Large intestine (tissue), 12 donors: ENCODE data around the gene ACTRT3. TPM values are rescaled to one million over a fixed set of nuclear protein-coding genes. Genes with fewer than 3 reads are reported as not detected.

ENCODE experiments used
- DNase-seq, 2 donors: peaks; one replicate each; pipeline versions ENCODE4 v3.0.0 to v3.0.0-alpha.2; 2013
- H3K27ac ChIP-seq: one replicate; pipeline ENCODE4 v1.5.1; 2013; ENCODE audit warnings: low read length
- H3K27me3 ChIP-seq: 2 replicates; pipeline ENCODE4 v1.6.1; 2013; ENCODE audit warnings: low read length; ENCODE audit not compliant: control insufficient read depth, insufficient read depth
- H3K36me3 ChIP-seq: 2 replicates; pipeline ENCODE4 v1.6.1; 2013; ENCODE audit warnings: low read length; ENCODE audit not compliant: control insufficient read depth, insufficient read depth
- H3K4me1 ChIP-seq: one replicate; pipeline ENCODE4 v1.6.1; 2013; ENCODE audit warnings: low read length; ENCODE audit not compliant: control insufficient read depth, insufficient read depth
- H3K4me3 ChIP-seq: one replicate; pipeline ENCODE4 v1.5.1; 2013; ENCODE audit warnings: low read length
- H3K9me3 ChIP-seq: one replicate; pipeline ENCODE4 v1.6.1; 2013; ENCODE audit warnings: mild to moderate bottlenecking, low read depth, low read length, moderate library complexity; ENCODE audit not compliant: control insufficient read depth
- WGBS: methylation state at CpG from one replicate; pipeline ENCODE4 v1.1.5; 2013; ENCODE audit warnings: low lambda C conversion rate; ENCODE audit not compliant: insufficient coverage; 5-methylcytosine and 5-hydroxymethylcytosine counted together
- long read RNA-seq, 11 donors: transcript quantifications; one replicate each; lab custom pipeline, GENCODE V29; 2026
- polyA plus RNA-seq: library from polyadenylated mRNA; unstranded; fragments of 120-200 nt; gene quantifications from one replicate; pipeline ENCODE4 v1.2.1, GENCODE V29; 2013

Gene ACTRT3
- 12.8 TPM for polyA plus RNA-seq
- long read RNA-seq, donor 1, transcript ACTRT3-201 (2 exons, 2,005 nt): major isoform, 9 of 9 reads
- long read RNA-seq, donor 1, partial matches to known transcripts: 0 of 9 reads
- long read RNA-seq, donor 1, other reads (novel, unspliced or antisense): 0 of 9 reads
- long read RNA-seq, donor 2, partial matches to known transcripts: 10 of 14 reads
- long read RNA-seq, donor 2, other reads (novel, unspliced or antisense): 0 of 14 reads
- long read RNA-seq, donor 3: 0 reads
- long read RNA-seq, donor 4, partial matches to known transcripts: 0 of 1 reads
- long read RNA-seq, donor 4, other reads (novel, unspliced or antisense): 0 of 1 reads
- long read RNA-seq, donor 5, partial matches to known transcripts: 0 of 2 reads
- long read RNA-seq, donor 5, other reads (novel, unspliced or antisense): 0 of 2 reads
- long read RNA-seq, donor 6, partial matches to known transcripts: 0 of 3 reads
- long read RNA-seq, donor 6, other reads (novel, unspliced or antisense): 0 of 3 reads
- long read RNA-seq, donor 7, partial matches to known transcripts: 0 of 2 reads
- long read RNA-seq, donor 7, other reads (novel, unspliced or antisense): 0 of 2 reads
- long read RNA-seq, donor 8, transcript ACTRT3-201 (2 exons, 2,005 nt): major isoform, 9 of 9 reads
- long read RNA-seq, donor 8, partial matches to known transcripts: 0 of 9 reads
- long read RNA-seq, donor 8, other reads (novel, unspliced or antisense): 0 of 9 reads
- long read RNA-seq, donor 9, partial matches to known transcripts: 0 of 4 reads
- long read RNA-seq, donor 9, other reads (novel, unspliced or antisense): 0 of 4 reads
- long read RNA-seq, donor 10, partial matches to known transcripts: 0 of 2 reads
- long read RNA-seq, donor 10, other reads (novel, unspliced or antisense): 0 of 2 reads
- long read RNA-seq, donor 11, transcript ACTRT3-201 (2 exons, 2,005 nt): major isoform, 6 of 6 reads
- long read RNA-seq, donor 11, partial matches to known transcripts: 0 of 6 reads
- long read RNA-seq, donor 11, other reads (novel, unspliced or antisense): 0 of 6 reads

GRCh38 chr3:169769287-169770181 is at the start of gene ACTRT3:
Gene ACTRT3, minus strand, starts transcription at chr3:169769561. Its CDS starts 41 bp downstream, at chr3:169769520.
- Histone ChIP-seq H3K27me3 (no peaks in the 10 kb centered on the region), H3K4me1 (peaks cover 3% of the 10 kb centered on the region), H3K9me3 (peaks cover 13% of the 10 kb centered on the region), H3K27ac (peak within 1 kb of the TSS; percentile 84), H3K36me3 (peaks cover 2% of the 10 kb centered on the region), H3K4me3 (peak within 1 kb of the TSS; percentile 62)
- peak; percentile 67 to 89 for DNase-seq
- WGBS: 0% methylated on average over 1 of the region's 51 CpGs

GRCh38 chr3:169818316-169818715 is 49.0 kb upstream of the ACTRT3 start:
- Histone ChIP-seq H3K27ac (no peak overlapping the region), H3K4me1 (no peaks in the 10 kb centered on the region), H3K36me3 (no peaks in the 10 kb centered on the region), H3K4me3 (no peak overlapping the region), H3K27me3 (peaks cover 3% of the 10 kb centered on the region), H3K9me3 (peaks cover 5% of the 10 kb centered on the region)
- no CpG with 5 or more reads among the region's 2 CpGs for WGBS
- no peak for DNase-seq

- Histone ChIP-seq H3K4me1 (peaks cover 7% of the 10 kb centered on the region), H3K27me3 (peaks cover 3% of the 10 kb centered on the region), H3K9me3 (peaks cover 5% of the 10 kb centered on the region), H3K4me3 (no peak overlapping the region), H3K36me3 (no peaks in the 10 kb centered on the region), H3K27ac (no peak overlapping the region)
- DNase-seq: no peak
- WGBS: no CpG with 5 or more reads among the region's 4 CpGs
Measured at GRCh38 chr3:169815590-169816150, 46.3 kb upstream of the ACTRT3 start.

GRCh38 chr3:169813757-169814517 is 44.6 kb upstream of the ACTRT3 start:
- Histone ChIP-seq H3K4me3 (no peak overlapping the region), H3K4me1 (peaks cover 7% of the 10 kb centered on the region), H3K9me3 (peaks cover 5% of the 10 kb centered on the region), H3K36me3 (no peaks in the 10 kb centered on the region), H3K27me3 (peaks cover 3% of the 10 kb centered on the region), H3K27ac (no peak overlapping the region)
- DNase-seq: peak; percentile 11 to 30
- WGBS: 100% methylated on average over 1 of the region's 27 CpGs

GRCh38 chr3:169813278-169813677 is 43.9 kb upstream of the ACTRT3 start:
- peak overlapping the region; percentile 52 for H3K4me3 ChIP-seq
- 70% methylated on average over 2 of the region's 8 CpGs for WGBS
- H3K27ac ChIP-seq: no peak overlapping the region

GRCh38 chr3:169812332-169813235 is 43.2 kb upstream of the ACTRT3 start, which contains the start of the genes LRRC34 and LRRIQ4:
Gene LRRC34, minus strand, starts transcription at chr3:169812904. Its CDS starts 356 bp downstream, at chr3:169812548.
Gene LRRIQ4, plus strand, starts transcription at chr3:169812870. Its CDS starts 9,052 bp downstream, at chr3:169821922.
- Histone ChIP-seq H3K9me3 (peaks cover 5% of the 10 kb centered on the region), H3K27me3 (no peaks in the 10 kb centered on the region), H3K4me1 (peaks cover 7% of the 10 kb centered on the region), H3K27ac (peak within 1 kb of the TSS; percentile 22), H3K36me3 (no peaks in the 10 kb centered on the region), H3K4me3 (peak within 1 kb of the TSS; percentile 52)
- DNase-seq: peak; percentile 52 to 72
- 45% methylated on average over 1 of the region's 56 CpGs for WGBS

More at GRCh38 chr3:169813278-169813677, 43.9 kb upstream of the ACTRT3 start:
- Histone ChIP-seq H3K4me1 (peaks cover 7% of the 10 kb centered on the region), H3K27me3 (peaks cover 3% of the 10 kb centered on the region), H3K36me3 (no peaks in the 10 kb centered on the region), H3K9me3 (peaks cover 5% of the 10 kb centered on the region)
- no peak for DNase-seq

GRCh38 chr3:169811631-169812331 is 42.4 kb upstream of the ACTRT3 start:
- WGBS: no CpG with 5 or more reads among the region's 29 CpGs
- peak; percentile 12 to 41 for DNase-seq
- H3K36me3 ChIP-seq: no peaks in the 10 kb centered on the region
- peak overlapping the region; percentile 52 for H3K4me3 ChIP-seq
- H3K27me3 ChIP-seq: no peaks in the 10 kb centered on the region
- H3K4me1 ChIP-seq: peaks cover 7% of the 10 kb centered on the region
- H3K9me3 ChIP-seq: peaks cover 5% of the 10 kb centered on the region
- H3K27ac ChIP-seq: peak overlapping the region; percentile 22

- DNase-seq: no peak
- Histone ChIP-seq H3K27me3 (no peaks in the 10 kb centered on the region), H3K36me3 (no peaks in the 10 kb centered on the region), H3K4me3 (no peak overlapping the region), H3K27ac (no peak overlapping the region), H3K4me1 (peaks cover 7% of the 10 kb centered on the region), H3K9me3 (peaks cover 3% of the 10 kb centered on the region)
- 80% methylated on average over 1 of the region's 2 CpGs for WGBS
Measured at GRCh38 chr3:169809230-169809795, 40.0 kb upstream of the ACTRT3 start.
